Sigmoid colon (tissue), 7 donors: ENCODE data around the gene PDRG1. TPM values are rescaled to one million over a fixed set of nuclear protein-coding genes. Genes with fewer than 3 reads are reported as not detected.
A peak's percentile ranks its signal among the peaks of the same experiment; 100 is the strongest.
"Not testable (repeated sequence)": the region's sequence is repeated elsewhere in the genome, so short reads cannot be mapped to it uniquely, and the experiment has no call there.

Experiments
- DNase-seq: peaks from one replicate; pipeline ENCODE4 v3.0.0-alpha.2; 2019
- H3K27ac ChIP-seq, 4 donors: fragments of 200-600 bp; sonication (generic); one replicate each; pipeline ENCODE4 v1.5.1; 2016 to 2019; ENCODE audit warnings: mild to moderate bottlenecking in 1 of 4
- H3K27me3 ChIP-seq, 3 donors: fragments of 200-600 bp; sonication (generic); one replicate each; pipeline ENCODE4 v1.5.1; 2019; ENCODE audit warnings: mild to moderate bottlenecking in 1 of 3
- H3K36me3 ChIP-seq, 4 donors: fragments of 200-600 bp; sonication (generic); one replicate each; pipeline ENCODE4 v1.5.1; 2016 to 2019
- H3K4me1 ChIP-seq, 4 donors: fragments of 200-600 bp; sonication (generic); one replicate each; pipeline ENCODE4 v1.5.1; 2017 to 2019
- H3K4me3 ChIP-seq, 4 donors: fragments of 200-600 bp; sonication (generic); one replicate each; pipeline ENCODE4 v1.5.1; 2017 to 2019; ENCODE audit warnings: mild to moderate bottlenecking in 2 of 4, moderate library complexity in 1 of 4
- H3K9me3 ChIP-seq, 4 donors: fragments of 200-600 bp in 3 of 4; sonication (generic) in 3 of 4; one replicate each; pipeline versions ENCODE4 v1.5.1 to v1.6.1; 2013 to 2019
- EP300 ChIP-seq, 4 donors: sonication (generic); formaldehyde crosslinking; IDR thresholded peaks; one replicate each; pipeline ENCODE4 v1.6.1; 2017; ENCODE audit warnings: antibody characterized with exemption in 4 of 4
- POLR2A ChIP-seq, 2 donors: fragments of 450-650 bp; IDR thresholded peaks; one replicate each; pipeline ENCODE4 v1.6.1; 2016; ENCODE audit warnings: antibody characterized with exemption in 2 of 2, mild to moderate bottlenecking in 2 of 2, moderate library complexity in 2 of 2
- POLR2AphosphoS5 ChIP-seq, 4 donors: sonication (generic); formaldehyde crosslinking; IDR thresholded peaks; one replicate each; pipeline ENCODE4 v1.6.1; 2017; ENCODE audit warnings: antibody characterized with exemption in 4 of 4
- WGBS, 2 donors: extraction: QIAGEN DNeasy Blood & Tissue Kit; methylation state at CpG; one replicate each; pipeline ENCODE4 v1.1.7; 2013; 5-methylcytosine and 5-hydroxymethylcytosine counted together
- intact Hi-C: fragments of 100-400 bp; cut with DNase I; formaldehyde crosslinking; loops from one replicate; pipeline ENCODE4 v1.15.1; 2023
- polyA plus RNA-seq, 3 donors: library from polyadenylated mRNA; stranded (reverse); fragments of 200-250 nt; gene quantifications; one replicate each; pipeline ENCODE4 v1.2.3, GENCODE V29; 2013
- total RNA-seq, 4 donors: library from RNA; depleted of rRNA; stranded (reverse); fragments of >200 nt; gene quantifications; one replicate each; pipeline ENCODE4 v1.1.0, GENCODE V29; 2016
- TF ChIP-seq, protein P1 (sequence below), 4 experiments: fragments of 450-650 bp in 3 of 4; fragments of 200-600 bp in 1 of 4; IDR thresholded peaks; one replicate each; pipeline ENCODE4 v1.5.1; 2016 to 2019; ENCODE audit warnings: antibody characterized with exemption in 4 of 4, mild to moderate bottlenecking in 3 of 4, moderate library complexity in 2 of 4
- donor health status: healthy with polysubstance abuse.
- donor health status: Bipolar disorder and iron deficiency.
- donor health status: healthy.

PDRG1 gene
- total and polyA plus RNA-seq, 7 donors, result 5.0 to 15.2 (median 10.2) TPM

DNA sequence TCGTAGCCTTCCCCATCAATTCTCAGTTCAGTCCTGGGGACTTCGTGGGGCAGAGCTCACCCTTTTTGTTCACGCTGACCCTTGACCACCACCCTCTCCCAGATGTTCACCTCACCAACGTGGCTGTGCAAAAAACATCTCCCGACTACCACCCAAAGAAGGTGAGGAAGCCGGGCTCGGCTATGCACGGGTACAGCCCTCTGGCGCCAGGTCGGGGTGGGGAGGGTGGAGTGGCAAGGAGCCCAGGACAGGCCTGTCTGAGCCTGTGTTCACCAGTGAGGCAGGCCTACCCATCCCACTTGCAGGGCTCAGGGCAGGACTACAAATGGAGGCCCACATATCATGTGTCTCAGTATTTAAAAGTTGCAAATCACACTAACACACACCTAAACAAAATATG, 18.1 kb downstream of the PDRG1 start:
- no peak overlapping the region for H3K4me3 ChIP-seq
- no peaks in the 10 kb centered on the region for H3K9me3 ChIP-seq
- no peaks in the 10 kb centered on the region for H3K27me3 ChIP-seq
- H3K36me3 ChIP-seq, result no peaks in the 10 kb centered on the region
- 87 to 89% methylated on average over 10 of the region's 10 CpGs for WGBS, 2 donors
- H3K27ac ChIP-seq, result no peak overlapping the region
- DNase-seq, result no peak
- intact Hi-C loops, result no loop called here
- H3K4me1 ChIP-seq, result no peaks in the 10 kb centered on the region
- TF ChIP-seq, protein P1, sequence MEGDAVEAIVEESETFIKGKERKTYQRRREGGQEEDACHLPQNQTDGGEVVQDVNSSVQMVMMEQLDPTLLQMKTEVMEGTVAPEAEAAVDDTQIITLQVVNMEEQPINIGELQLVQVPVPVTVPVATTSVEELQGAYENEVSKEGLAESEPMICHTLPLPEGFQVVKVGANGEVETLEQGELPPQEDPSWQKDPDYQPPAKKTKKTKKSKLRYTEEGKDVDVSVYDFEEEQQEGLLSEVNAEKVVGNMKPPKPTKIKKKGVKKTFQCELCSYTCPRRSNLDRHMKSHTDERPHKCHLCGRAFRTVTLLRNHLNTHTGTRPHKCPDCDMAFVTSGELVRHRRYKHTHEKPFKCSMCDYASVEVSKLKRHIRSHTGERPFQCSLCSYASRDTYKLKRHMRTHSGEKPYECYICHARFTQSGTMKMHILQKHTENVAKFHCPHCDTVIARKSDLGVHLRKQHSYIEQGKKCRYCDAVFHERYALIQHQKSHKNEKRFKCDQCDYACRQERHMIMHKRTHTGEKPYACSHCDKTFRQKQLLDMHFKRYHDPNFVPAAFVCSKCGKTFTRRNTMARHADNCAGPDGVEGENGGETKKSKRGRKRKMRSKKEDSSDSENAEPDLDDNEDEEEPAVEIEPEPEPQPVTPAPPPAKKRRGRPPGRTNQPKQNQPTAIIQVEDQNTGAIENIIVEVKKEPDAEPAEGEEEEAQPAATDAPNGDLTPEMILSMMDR (IDR thresholded peaks at IDR 0.05), result no peak
- TF ChIP-seq EP300 (IDR thresholded peaks at IDR 0.05) (no peak), POLR2AphosphoS5 (IDR thresholded peaks at IDR 0.05) (no peak), POLR2A (IDR thresholded peaks at IDR 0.05) (no peak)

DNA sequence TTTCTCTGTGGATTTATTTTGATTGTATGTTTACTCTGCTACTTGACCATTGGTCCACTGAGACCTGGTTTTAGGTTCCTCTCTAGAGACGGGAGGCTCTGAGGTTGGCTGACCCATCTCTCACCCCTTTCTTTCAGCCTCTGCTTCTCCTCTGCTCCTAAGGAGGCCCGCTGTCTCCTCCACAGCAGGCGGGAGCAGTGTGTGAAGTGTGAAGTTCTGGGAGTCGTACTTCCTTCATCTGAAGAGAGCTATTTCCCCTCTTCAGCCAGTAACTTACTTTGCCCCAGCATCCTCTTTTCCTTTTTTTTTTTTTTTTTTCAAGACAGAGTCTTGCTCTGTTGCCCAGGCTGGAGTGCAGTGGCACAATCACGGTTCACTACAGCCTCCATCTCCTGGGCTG, 21.1 kb downstream of the PDRG1 start:
- H3K9me3 ChIP-seq, result no peaks in the 10 kb centered on the region
- no peak for DNase-seq
- H3K27ac ChIP-seq, result no peak overlapping the region
- TF ChIP-seq EP300 (IDR thresholded peaks at IDR 0.05), result no peak
- no peak for TF ChIP-seq POLR2AphosphoS5 (IDR thresholded peaks at IDR 0.05)
- TF ChIP-seq, protein P1 (IDR thresholded peaks at IDR 0.05), result no peak
- no peak for TF ChIP-seq POLR2A (IDR thresholded peaks at IDR 0.05)
- peaks cover 0 to 12% (median 0%) of the 10 kb centered on the region in 3 donors for H3K27me3 ChIP-seq
- no peaks in the 10 kb centered on the region for H3K4me1 ChIP-seq
- H3K36me3 ChIP-seq, result no peaks in the 10 kb centered on the region
- WGBS, 2 donors, result 36 to 52% methylated on average over 5 of the region's 5 CpGs
- intact Hi-C loops, result no loop called here
- no peak overlapping the region for H3K4me3 ChIP-seq

DNA sequence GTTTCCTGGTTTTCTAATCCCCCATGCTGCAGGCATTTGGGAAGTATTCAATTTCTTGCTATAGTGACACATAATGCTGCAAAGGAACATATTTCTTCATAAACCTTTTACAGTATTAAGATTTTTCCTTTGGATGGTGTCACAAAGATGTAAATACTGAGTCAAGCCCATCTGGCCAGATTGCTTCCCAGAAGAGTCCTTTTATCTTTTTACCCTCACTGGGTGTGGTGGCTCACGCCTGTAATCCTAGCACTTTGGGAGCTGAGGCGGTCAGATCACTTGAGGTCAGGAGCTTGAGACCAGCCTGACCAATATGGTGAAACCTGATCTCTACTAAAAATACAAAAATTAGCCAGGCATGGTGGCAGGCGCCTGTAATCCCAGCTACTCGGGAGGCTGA, 22.2 kb downstream of the PDRG1 start:
- H3K9me3 ChIP-seq, H3K4me3 ChIP-seq, DNase-seq, H3K4me1 ChIP-seq, H3K36me3 ChIP-seq, intact Hi-C loops, H3K27ac ChIP-seq: not testable (repeated sequence)
- WGBS, 2 donors, result 45 to 78% methylated on average over 4 of the region's 4 CpGs
- H3K27me3 ChIP-seq, result peaks cover 0 to 20% (median 0%) of the 10 kb centered on the region in 3 donors

DNA sequence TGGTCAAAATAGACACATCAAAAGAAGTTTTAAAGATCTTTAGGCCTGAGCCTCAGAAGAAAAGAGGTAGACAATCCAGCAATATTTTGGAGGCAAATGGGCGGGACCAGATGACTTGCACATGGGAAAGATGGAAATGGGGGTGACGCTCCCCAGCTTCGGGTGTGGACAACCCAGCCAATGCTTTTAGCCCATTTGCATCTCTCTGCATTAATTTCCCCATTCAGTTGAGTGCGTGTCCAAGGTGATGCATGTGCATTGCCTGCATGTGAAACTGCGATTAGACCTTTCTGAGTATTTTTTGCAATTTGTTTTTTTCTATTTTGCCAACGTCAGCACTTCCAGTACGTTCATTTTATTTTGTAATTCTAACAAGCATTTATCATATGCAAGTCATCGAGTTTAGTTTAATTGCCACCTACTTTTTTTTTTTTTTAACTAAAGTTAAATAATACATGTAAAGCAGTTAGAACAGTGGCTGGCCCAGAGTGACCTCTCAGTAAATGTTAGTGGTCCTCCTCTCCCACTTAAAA, 24.2 kb downstream of the PDRG1 start:
- H3K4me1 ChIP-seq, result no peaks in the 10 kb centered on the region
- H3K9me3 ChIP-seq, result no peaks in the 10 kb centered on the region
- no peak overlapping the region for H3K27ac ChIP-seq
- TF ChIP-seq POLR2AphosphoS5 (IDR thresholded peaks at IDR 0.05), result no peak
- TF ChIP-seq, protein P1 (IDR thresholded peaks at IDR 0.05), result no peak
- no peak for TF ChIP-seq POLR2A (IDR thresholded peaks at IDR 0.05)
- no peak for TF ChIP-seq EP300 (IDR thresholded peaks at IDR 0.05)
- H3K4me3 ChIP-seq, result no peak overlapping the region
- H3K36me3 ChIP-seq, result no peaks in the 10 kb centered on the region
- WGBS, 2 donors, result 51 to 75% methylated on average over 8 of the region's 8 CpGs
- peaks cover 0 to 30% (median 0%) of the 10 kb centered on the region in 3 donors for H3K27me3 ChIP-seq
- no peak for DNase-seq
- intact Hi-C loops, result no loop called here

- no peak for TF ChIP-seq POLR2A (IDR thresholded peaks at IDR 0.05)
- TF ChIP-seq, protein P1 (IDR thresholded peaks at IDR 0.05), result no peak
- no peak for TF ChIP-seq POLR2AphosphoS5 (IDR thresholded peaks at IDR 0.05)
- no peak for TF ChIP-seq EP300 (IDR thresholded peaks at IDR 0.05)
- no peak overlapping the region for H3K4me3 ChIP-seq
- peaks cover 0 to 30% (median 0%) of the 10 kb centered on the region in 3 donors for H3K27me3 ChIP-seq
- H3K4me1 ChIP-seq, result no peaks in the 10 kb centered on the region
- no peaks in the 10 kb centered on the region for H3K36me3 ChIP-seq
- no peaks in the 10 kb centered on the region for H3K9me3 ChIP-seq
- WGBS, 2 donors, result 69 to 82% methylated on average over 2 of the region's 2 CpGs
- H3K27ac ChIP-seq, result no peak overlapping the region
- intact Hi-C loops, result no loop called here
- DNase-seq, result peak; percentile 3
Measured at GRCh38 chr20:31926493-31926892, 25.4 kb downstream of the PDRG1 start.
